DND-41 (cell line): ENCODE measurements around the gene MBD3.
"Not testable (repeated sequence)": the region's sequence is repeated elsewhere in the genome, so short reads cannot be mapped to it uniquely, and the experiment has no call there.

ENCODE experiments used
- ATAC-seq: fragments of 200-7000 bp; cut with Tn5 transposase; 3 replicates; pipeline ENCODE4 v1.9.1; 2021; ENCODE audit warnings: low read depth; ENCODE audit not compliant: insufficient read depth
- DNase-seq: peaks from one replicate; pipeline ENCODE4 v3.0.0-alpha.2; 2020
- H2AFZ ChIP-seq: 2 replicates; pipeline ENCODE4 v1.6.0; 2012; ENCODE audit warnings: low read depth, low read length
- H3K27ac ChIP-seq: 2 replicates; pipeline ENCODE4 v1.5.1; 2012; ENCODE audit warnings: low read length, inconsistent platforms
- H3K27me3 ChIP-seq: fragments of 200-600 bp; sonication (generic); 2 replicates; pipeline ENCODE4 v1.6.0; 2012; ENCODE audit warnings: low read length, mild to moderate bottlenecking, inconsistent platforms; ENCODE audit not compliant: insufficient read depth, poor library complexity
- H3K36me3 ChIP-seq: 2 replicates; pipeline ENCODE4 v1.5.1; 2012; ENCODE audit warnings: low read length, inconsistent platforms; ENCODE audit not compliant: insufficient read depth
- H3K4me1 ChIP-seq: 2 replicates; pipeline ENCODE4 v1.5.1; 2012; ENCODE audit warnings: mild to moderate bottlenecking, low read length; ENCODE audit not compliant: insufficient read depth
- H3K4me2 ChIP-seq: 2 replicates; pipeline ENCODE4 v1.6.0; 2012; ENCODE audit warnings: mild to moderate bottlenecking, moderate library complexity, low read length, inconsistent platforms; ENCODE audit not compliant: insufficient read depth
- H3K4me3 ChIP-seq, 2 experiments: fragments of 200-600 bp in 1 of 2; shearing (Covaris generic) in 1 of 2; 2 replicates each; pipeline ENCODE4 v1.5.1; 2012 to 2016; ENCODE audit warnings: inconsistent platforms in 2 of 2, low read length in 2 of 2, mild to moderate bottlenecking in 2 of 2, low read depth in 1 of 2, moderate library complexity in 1 of 2
- H3K79me2 ChIP-seq: 2 replicates; pipeline ENCODE4 v1.6.0; 2012; ENCODE audit warnings: low read length, inconsistent platforms; ENCODE audit not compliant: insufficient read depth
- H3K9ac ChIP-seq: 2 replicates; pipeline ENCODE4 v1.6.0; 2012; ENCODE audit warnings: low read depth, mild to moderate bottlenecking, inconsistent platforms, low read length, moderate library complexity
- H3K9me3 ChIP-seq: 2 replicates; pipeline ENCODE4 v1.5.1; 2012; ENCODE audit warnings: low read length, moderate library complexity, mild to moderate bottlenecking, inconsistent platforms; ENCODE audit not compliant: insufficient read depth, severe bottlenecking
- H4K20me1 ChIP-seq: 2 replicates; pipeline ENCODE4 v1.6.0; 2012; ENCODE audit warnings: low read length; ENCODE audit not compliant: insufficient read depth
- CTCF ChIP-seq: IDR thresholded peaks from 2 replicates; pipeline ENCODE4 v1.5.1; 2012; ENCODE audit warnings: borderline replicate concordance, low read length, moderate library complexity, mild to moderate bottlenecking; ENCODE audit not compliant: poor library complexity, severe bottlenecking; ENCODE audit errors: extremely low read depth
- EZH2 ChIP-seq: IDR thresholded peaks from 3 replicates; pipeline ENCODE4 v1.6.1; 2012; ENCODE audit warnings: borderline replicate concordance, low read depth, mild to moderate bottlenecking, moderate library complexity, low read length, inconsistent platforms; ENCODE audit not compliant: severe bottlenecking

Gene MBD3

DNA sequence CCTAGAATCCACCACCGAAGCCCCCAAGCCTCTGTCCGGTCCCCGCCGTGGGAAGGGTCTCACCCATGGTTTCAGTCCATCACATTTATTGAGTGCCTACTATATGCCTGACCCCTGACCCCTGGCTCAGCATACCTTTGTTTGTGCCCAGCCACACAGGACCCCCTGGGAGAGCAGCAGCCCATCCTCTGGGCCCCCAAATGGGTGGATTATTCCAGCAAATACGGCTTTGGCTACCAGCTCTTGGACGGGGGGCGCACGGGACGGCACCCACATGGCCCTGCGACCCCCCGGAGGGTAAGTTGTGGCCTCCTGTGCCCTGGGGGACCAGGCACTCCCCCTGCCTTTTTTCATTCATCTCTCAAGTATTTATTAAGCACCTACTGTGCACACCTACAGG is 61.1 kb downstream of the MBD3 start:
- DNase-seq, result no peak
- H4K20me1 ChIP-seq, result no peaks in the 10 kb centered on the region
- H3K9ac ChIP-seq, result no peak overlapping the region
- no peaks in the 10 kb centered on the region for H3K27me3 ChIP-seq
- no peak for ATAC-seq
- no peak overlapping the region for H3K27ac ChIP-seq
- H3K4me3 ChIP-seq, result no peak overlapping the region
- no peak overlapping the region for H2AFZ ChIP-seq
- no peaks in the 10 kb centered on the region for H3K36me3 ChIP-seq
- no peak for TF ChIP-seq EZH2
- no peak for TF ChIP-seq CTCF
- H3K79me2 ChIP-seq, result no peaks in the 10 kb centered on the region
- H3K9me3 ChIP-seq, result no peaks in the 10 kb centered on the region
- no peak overlapping the region for H3K4me2 ChIP-seq
- no peaks in the 10 kb centered on the region for H3K4me1 ChIP-seq

- H3K36me3 ChIP-seq, H3K27me3 ChIP-seq, H3K4me3 ChIP-seq, H4K20me1 ChIP-seq, H3K79me2 ChIP-seq, H3K4me2 ChIP-seq, H3K27ac ChIP-seq, ATAC-seq, H3K9ac ChIP-seq, DNase-seq, H3K9me3 ChIP-seq, H3K4me1 ChIP-seq, H2AFZ ChIP-seq: not testable (repeated sequence)
Measured at GRCh38 chr19:1530856-1531255, 61.8 kb downstream of the MBD3 start.

GRCh38 chr19:1529430-1529816 is 63.2 kb downstream of the MBD3 start:
- ATAC-seq (no peak), DNase-seq (no peak)
- H3K4me3 ChIP-seq, result no peak overlapping the region
- no peaks in the 10 kb centered on the region for H3K9me3 ChIP-seq
- H3K9ac ChIP-seq, result no peak overlapping the region
- H2AFZ ChIP-seq, result no peak overlapping the region
- no peaks in the 10 kb centered on the region for H3K36me3 ChIP-seq
- no peaks in the 10 kb centered on the region for H3K79me2 ChIP-seq
- TF ChIP-seq CTCF, result no peak
- TF ChIP-seq EZH2, result no peak
- H4K20me1 ChIP-seq, result no peaks in the 10 kb centered on the region
- H3K4me1 ChIP-seq, result no peaks in the 10 kb centered on the region
- H3K4me2 ChIP-seq, result no peak overlapping the region
- H3K27ac ChIP-seq, result no peak overlapping the region
- no peaks in the 10 kb centered on the region for H3K27me3 ChIP-seq

- no peaks in the 10 kb centered on the region for H3K9me3 ChIP-seq
- H3K36me3 ChIP-seq, result no peaks in the 10 kb centered on the region
- no peak overlapping the region for H2AFZ ChIP-seq
- H3K27me3 ChIP-seq, result no peaks in the 10 kb centered on the region
- H3K27ac ChIP-seq, result no peak overlapping the region
- no peak for ATAC-seq
- no peaks in the 10 kb centered on the region for H3K79me2 ChIP-seq
- H3K4me3 ChIP-seq, result no peak overlapping the region
- no peaks in the 10 kb centered on the region for H4K20me1 ChIP-seq
- no peaks in the 10 kb centered on the region for H3K4me1 ChIP-seq
- no peak for TF ChIP-seq CTCF
- TF ChIP-seq EZH2, result no peak
- H3K9ac ChIP-seq, result no peak overlapping the region
- no peak for DNase-seq
- no peak overlapping the region for H3K4me2 ChIP-seq
Measured at GRCh38 chr19:1528596-1529429, 63.9 kb downstream of the MBD3 start.
